GM21447 (cell line): ENCODE data around the gene PCDHA12.
"Not testable (repeated sequence)": the region's sequence is repeated elsewhere in the genome, so short reads cannot be mapped to it uniquely, and the experiment has no call there.

Experiments used
- ATAC-seq: cut with Tn5 transposase; IDR thresholded peaks from one replicate; pipeline ENCODE4 v1.9.1; 2021; ENCODE audit not compliant: unreplicated experiment

The PCDHA12 gene

DNA sequence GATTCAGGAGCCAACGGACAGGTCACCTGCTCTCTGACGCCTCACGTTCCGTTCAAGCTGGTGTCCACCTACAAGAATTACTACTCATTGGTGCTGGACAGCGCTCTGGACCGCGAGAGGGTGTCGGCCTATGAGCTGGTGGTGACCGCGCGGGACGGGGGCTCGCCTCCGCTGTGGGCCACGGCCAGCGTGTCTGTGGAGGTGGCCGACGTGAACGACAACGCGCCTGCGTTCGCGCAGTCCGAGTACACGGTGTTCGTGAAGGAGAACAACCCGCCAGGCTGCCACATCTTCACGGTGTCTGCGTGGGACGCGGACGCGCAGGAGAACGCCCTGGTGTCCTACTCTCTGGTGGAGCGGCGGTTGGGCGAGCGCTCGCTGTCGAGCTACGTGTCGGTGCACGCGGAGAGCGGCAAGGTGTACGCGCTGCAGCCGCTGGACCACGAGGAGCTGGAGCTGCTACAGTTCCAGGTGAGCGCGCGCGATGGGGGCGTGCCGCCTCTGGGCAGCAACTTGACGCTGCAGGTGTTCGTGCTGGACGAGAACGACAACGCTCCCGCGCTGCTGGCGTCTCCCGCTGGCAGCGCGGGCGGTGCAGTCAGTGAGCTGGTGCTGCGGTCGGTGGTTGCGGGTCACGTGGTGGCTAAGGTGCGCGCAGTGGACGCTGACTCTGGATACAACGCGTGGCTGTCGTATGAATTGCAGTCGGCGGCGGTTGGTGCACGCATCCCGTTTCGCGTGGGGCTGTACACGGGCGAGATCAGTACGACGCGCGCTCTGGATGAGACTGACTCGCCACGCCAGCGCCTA is 17.7 kb upstream of the PCDHA12 start:
- ATAC-seq: no peak

DNA sequence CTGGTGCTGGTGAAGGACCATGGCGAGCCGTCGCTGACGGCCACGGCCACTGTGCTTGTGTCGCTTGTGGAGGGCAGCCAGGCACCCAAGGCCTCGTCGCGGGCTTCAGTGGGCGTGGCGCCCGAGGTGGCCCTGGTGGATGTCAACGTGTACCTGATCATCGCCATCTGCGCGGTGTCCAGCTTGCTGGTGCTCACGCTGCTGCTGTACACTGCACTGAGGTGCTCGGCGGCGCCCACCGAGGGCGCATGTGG is 17.2 kb upstream of the PCDHA12 start:
- no peak for ATAC-seq

DNA sequence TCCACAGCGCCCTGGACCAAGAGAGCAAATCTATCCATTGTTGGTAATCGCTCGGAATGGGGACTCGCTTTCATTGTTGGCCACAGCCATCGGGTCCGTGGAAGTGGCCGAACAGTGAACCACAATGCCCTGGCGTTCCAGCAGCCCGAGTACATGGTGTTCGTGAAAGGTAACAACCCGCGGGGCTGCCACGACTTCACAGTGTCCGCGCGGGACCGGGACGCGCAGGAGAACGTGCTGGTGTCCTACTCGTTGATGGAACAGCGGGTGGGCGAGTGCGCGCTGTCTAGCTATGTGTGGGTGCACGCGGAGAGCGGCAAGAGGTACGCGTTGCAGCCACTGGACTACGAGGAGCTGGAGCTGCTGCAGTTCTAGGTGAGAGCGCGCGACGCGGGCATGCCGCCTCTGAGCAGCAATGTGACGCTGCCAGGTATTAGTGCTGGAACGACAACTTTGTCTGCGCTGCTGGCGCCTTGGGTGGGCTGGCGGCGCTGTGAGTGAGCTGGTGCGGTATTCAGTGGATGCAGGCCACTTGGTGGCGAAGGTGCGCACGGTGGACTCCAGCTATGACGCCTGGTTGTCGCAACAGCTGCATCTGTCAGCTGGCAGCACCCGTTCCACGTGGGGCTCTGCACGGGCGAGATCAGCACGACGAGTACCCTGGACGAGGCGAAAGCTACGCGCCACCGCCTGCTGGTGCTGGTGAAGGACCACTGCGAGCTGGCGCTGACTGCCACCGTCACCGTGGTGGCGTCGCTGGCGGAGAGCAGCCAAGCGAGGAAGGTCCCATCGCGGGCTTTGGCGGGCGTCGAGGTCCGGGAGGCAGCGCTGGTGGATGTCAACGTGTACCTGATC is 12.4 kb upstream of the PCDHA12 start:
- no peak for ATAC-seq

DNA sequence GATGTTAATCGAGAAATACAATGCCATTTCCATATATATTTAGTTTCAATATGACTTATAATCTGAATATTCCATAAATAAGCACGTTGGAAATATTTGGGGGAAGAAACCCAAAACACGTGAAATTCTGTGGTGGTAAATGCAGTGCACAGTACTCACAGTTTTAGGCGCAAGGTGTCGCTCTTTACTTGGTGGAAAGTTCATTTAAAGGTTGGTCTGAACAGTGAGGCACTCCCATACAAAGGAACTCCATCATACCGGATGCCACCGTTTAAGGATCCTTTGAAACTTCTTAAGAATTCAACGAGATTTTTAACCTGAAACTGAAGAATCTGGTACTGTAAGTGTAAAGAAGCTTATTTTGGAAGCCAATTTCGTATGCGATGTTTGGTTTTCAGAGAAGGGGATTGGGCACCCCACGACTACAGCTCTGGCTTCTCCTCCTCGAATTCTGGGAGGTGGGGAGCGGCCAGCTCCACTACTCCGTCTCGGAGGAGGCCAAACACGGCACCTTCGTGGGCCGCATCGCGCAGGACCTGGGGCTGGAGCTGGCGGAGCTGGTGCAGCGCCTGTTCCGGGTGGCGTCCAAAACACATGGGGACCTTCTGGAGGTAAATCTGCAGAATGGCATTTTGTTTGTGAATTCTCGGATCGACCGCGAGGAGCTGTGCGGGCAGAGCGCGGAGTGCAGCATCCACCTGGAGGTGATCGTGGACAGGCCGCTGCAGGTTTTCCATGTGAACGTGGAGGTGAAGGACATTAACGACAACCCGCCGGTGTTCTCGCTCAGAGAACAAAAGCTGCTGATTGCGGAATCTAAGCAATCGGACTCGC is 6.2 kb upstream of the PCDHA12 start, which contains the start of gene PCDHA11:
Gene PCDHA11 (plus strand): TSS at position 237 of the 834 bp plus-strand sequence. CDS start 147 bp downstream, at position 384.
- ATAC-seq: no peak

DNA sequence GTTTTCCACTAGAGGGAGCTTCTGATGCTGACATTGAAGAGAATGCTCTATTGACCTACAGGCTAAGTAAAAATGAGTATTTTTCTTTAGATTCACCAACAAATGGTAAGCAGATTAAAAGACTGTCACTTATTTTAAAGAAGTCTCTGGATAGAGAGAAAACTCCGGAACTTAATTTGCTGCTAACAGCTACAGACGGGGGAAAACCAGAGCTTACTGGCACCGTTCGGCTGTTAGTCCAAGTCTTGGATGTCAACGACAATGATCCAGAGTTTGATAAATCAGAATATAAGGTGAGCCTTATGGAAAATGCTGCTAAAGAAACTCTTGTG is 5.6 kb upstream of the PCDHA12 start:
- ATAC-seq: no peak

DNA sequence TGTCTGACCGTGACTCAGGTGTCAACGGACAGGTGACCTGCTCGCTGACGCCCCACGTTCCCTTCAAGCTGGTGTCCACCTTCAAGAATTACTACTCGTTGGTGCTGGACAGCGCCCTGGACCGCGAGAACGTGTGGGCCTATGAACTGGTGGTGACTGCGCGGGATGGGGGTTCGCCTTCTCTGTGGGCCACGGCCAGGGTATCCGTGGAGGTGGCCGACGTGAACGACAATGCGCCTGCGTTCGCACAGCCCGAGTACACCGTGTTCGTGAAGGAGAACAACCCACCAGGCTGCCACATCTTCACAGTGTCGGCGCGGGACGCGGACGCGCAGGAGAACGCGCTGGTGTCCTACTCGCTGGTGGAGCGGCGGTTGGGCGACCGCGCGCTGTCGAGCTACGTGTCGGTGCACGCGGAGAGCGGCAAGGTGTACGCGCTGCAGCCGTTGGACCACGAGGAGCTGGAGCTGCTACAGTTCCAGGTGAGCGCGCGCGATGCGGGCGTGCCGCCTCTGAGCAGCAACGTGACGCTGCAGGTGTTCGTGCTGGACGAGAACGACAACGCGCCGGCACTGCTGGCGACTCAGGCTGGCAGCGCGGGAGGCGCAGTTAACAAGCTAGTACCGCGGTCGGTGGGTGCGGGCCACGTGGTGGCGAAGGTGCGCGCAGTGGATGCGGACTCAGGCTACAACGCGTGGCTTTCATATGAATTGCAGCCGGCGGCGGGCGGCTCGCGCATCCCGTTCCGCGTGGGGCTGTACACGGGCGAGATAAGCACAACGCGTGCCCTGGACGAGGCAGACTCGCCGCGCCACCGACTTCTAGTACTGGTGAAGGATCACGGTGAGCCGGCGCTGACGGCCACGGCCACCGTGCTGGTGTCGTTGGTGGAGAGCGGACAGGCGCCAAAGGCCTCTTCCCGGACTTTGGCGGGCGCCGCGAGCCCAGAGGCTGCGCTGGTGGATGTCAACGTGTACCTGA is 4.6 kb upstream of the PCDHA12 start:
- no peak for ATAC-seq

DNA sequence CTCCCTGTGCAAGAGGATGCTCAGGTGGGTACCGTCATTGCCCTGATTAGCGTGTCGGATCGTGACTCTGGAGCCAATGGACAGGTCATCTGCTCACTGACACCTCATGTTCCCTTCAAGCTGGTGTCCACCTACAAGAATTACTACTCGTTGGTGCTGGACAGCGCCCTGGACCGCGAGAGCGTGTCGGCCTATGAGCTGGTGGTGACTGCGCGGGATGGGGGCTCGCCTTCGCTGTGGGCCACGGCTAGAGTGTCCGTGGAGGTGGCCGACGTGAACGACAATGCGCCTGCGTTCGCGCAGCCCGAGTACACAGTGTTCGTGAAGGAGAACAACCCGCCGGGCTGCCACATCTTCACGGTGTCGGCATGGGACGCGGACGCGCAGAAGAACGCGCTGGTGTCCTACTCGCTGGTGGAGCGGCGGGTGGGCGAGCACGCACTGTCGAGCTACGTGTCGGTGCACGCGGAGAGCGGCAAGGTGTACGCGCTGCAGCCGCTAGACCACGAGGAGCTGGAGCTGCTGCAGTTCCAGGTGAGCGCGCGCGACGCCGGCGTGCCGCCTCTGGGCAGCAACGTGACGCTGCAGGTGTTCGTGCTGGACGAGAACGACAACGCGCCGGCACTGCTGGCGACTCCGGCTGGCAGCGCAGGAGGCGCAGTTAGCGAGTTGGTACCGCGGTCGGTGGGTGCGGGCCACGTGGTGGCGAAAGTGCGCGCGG is 1.6 kb downstream of the PCDHA12 start:
- ATAC-seq: not testable (repeated sequence)

DNA sequence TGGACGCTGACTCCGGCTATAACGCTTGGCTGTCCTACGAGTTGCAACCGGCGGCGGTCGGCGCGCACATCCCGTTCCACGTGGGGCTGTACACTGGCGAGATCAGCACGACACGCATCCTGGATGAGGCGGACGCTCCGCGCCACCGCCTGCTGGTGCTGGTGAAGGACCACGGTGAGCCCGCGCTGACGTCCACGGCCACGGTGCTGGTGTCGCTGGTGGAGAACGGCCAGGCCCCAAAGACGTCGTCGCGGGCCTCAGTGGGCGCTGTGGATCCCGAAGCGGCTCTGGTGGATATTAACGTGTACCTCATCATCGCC is 2.1 kb downstream of the PCDHA12 start:
- ATAC-seq: no peak

DNA sequence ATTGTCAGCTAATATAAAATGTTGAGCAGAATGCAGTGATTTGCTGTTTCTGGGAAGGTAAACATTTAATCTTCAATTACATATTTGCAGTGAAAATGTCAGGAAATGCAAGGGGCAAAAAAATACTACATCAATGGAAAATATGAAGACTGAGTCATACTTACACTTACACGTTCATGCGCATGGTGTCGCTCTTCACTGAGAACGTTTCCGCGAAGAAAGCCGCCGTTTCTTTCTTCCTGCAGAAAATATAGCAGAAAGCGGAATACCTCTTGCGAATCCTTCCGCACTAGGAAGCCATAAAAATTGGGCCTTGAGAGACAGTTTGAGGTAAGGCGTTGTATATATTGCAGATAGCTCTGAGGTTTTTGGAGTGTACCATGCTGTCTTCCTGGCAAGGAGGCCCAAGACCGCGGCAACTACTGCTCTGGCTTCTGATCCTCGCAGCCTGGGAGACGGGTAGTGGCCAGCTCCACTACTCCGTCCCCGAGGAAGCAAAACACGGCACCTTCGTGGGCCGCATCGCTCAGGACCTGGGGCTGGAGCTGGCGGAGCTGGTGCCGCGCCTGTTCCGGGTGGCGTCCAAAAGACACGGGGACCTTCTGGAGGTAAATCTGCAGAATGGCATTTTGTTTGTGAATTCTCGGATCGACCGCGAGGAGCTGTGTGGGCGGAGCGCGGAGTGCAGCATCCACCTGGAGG is 6.9 kb downstream of the PCDHA12 start, which contains the start of gene PCDHA13:
Gene PCDHA13 (plus strand): TSS at position 236 of the 702 bp plus-strand sequence. CDS start 145 bp downstream, at position 381.
- ATAC-seq: no peak

DNA sequence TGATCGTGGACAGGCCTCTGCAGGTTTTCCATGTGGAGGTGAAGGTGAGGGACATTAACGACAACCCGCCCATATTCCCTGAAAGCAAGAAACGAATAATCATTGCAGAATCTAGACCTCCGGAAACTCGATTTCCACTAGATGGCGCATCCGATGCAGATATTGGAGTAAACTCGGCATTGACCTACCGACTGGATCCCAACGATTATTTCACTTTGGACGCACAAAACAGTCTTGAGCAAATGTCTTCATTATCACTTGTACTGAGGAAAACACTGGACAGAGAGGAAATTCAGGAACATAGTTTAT is 7.4 kb downstream of the PCDHA12 start:
- no peak for ATAC-seq

DNA sequence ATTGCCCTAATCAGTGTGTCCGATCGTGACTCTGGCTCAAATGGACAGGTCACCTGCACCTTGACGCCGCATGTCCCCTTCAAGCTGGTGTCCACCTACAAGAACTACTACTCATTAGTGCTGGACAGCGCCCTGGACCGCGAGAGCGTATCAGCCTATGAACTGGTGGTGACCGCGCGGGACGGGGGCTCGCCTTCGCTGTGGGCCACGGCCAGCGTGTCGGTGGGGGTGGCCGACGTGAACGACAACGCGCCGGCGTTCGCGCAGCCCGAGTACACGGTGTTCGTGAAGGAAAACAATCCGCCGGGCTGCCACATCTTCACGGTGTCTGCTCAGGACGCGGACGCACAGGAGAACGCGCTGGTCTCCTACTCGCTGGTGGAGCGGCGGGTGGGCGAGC is 8.3 kb downstream of the PCDHA12 start:
- no peak for ATAC-seq

DNA sequence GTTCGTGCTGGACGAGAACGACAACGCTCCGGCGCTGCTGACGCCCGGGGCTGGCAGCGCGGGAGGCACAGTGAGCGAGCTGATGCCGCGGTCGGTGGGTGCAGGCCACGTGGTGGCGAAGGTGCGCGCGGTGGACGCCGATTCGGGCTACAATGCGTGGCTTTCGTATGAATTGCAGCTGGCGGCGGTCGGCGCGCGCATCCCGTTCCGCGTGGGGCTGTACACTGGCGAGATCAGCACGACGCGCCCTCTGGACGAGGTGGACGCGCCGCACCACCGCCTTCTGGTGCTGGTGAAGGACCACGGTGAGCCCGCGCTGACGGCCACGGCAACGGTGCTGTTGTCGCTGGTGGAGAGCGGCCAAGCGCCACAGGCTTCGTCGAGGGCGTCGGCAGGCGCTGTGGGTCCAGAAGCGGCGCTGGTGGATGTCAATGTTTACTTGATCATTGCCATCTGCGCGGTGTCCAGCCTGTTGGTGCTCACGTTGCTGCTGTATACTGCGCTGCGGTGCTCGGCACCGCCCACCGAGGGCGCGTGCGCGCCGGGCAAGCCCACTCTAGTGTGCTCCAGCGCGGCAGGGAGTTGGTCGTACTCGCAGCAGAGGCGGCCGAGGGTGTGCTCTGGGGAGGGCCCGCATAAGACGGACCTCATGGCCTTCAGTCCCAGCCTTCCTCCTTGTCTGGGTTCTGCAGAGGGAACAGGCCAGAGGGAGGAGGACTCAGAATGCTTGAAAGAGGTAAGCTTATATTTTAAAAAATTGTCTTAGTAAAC is 9.0 kb downstream of the PCDHA12 start:
- ATAC-seq: no peak

DNA sequence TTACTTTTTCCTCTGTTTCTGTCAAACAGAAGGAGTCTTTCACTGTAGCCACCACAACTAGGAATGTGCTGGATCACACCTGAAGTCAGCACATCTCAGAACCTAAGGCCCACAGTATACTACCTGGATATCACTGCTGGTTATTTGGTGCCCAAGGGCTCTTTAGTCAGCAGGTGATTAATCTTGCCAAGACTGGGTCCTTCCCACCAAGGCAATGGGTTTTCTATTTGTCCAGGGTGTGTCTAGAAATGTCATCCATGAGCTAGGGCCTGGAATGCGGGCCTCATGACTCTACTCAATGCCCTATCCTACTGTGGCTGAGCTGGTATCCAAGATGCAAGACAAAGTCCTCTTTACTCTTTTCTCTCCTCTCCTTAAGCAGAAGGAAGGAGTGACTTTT is 41.2 kb downstream of the PCDHA12 start:
- ATAC-seq: no peak

DNA sequence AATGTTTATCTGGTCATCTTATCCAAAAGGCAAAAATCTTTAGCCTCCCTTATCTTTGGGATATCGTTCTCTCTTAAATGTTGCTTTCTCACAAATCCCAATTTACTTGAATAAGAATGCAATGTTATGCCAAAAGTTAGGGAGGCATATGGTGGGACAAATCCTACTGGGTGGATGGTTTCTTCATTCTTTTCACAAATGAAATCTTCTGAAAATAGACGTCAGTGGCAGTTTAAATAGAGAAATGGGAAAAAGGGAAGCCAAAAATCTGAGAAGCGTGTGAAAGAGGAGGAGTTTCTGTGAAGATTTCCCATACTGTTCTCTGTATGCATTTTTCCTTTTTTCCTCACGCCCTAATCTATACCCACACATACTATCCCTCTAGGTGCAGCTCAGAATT is 48.5 kb downstream of the PCDHA12 start:
- no peak for ATAC-seq

DNA sequence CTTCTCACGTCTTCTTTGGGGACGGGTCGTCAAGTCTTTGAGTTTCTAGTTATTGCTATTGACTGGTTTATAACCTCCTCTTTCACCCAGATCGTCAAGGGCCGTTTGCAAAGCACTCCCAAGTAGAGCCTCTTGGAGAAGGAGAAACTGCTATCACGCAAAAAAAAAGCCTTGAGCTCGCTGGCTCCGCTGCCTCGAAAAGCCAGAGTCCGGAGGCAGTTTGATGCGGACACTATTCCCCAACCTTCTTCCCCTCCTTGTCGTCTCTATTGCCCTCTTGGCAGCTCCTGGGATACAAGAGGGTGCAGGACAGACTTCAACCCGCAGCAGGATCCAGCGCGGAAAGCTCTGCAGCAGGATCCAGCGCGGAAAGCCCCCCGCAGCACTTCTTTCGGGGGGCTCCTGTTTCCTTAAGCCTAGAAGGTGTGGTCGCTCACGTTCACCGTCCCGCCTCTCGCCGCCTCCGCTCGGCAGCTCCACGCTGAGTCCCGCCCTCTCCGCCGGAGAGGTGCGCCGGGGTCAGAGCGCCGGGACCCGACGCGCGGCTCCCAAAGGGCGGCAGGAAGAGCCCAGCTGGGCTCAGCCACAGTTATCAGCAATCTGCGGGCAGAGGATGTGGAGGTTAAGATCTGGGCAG is 50.8 kb downstream of the PCDHA12 start, which contains the start of gene PCDHAC1:
Gene PCDHAC1 (plus strand): TSS at position 494 of the 637 bp plus-strand sequence. CDS start 594 bp downstream, outside the sequence.
- no peak for ATAC-seq

DNA sequence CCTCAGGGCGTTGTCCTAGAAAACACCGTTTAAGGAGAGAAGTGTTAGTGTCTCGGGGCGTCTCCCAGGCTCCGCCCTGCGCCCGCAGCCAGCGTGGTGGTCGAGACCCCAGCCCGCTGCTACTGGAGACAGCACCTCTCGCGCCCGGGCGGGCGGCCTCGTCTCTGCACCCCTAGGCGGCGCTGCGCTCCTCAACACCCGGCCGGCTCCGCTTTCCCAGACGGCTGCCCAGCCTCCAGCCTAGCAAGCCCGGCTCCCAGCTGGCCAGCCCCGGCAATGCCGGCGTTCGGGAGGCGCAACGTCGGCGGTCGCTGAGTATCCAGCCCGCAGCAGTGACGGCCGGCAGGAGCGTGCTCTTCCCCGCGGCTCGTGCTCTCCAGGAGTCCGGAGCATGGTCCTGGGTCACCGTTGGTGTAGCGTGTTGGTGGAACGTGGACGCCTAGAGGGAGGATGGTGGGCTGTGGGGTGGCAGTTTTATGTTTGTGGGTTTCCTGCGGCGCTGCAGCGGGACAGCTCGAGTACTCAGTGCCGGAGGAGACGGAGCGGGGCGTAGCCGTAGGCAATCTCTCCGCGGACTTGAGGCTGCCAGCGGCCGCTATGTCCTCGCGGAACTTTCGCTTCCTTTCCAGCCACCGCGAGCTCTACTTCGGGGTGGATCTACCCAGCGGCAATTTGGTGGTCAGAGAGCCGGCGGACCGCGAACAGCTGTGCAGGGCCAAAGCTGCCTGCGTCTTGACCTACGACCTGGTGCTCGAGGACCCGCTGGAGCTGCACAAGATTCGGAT is 51.5 kb downstream of the PCDHA12 start:
- ATAC-seq: no peak

DNA sequence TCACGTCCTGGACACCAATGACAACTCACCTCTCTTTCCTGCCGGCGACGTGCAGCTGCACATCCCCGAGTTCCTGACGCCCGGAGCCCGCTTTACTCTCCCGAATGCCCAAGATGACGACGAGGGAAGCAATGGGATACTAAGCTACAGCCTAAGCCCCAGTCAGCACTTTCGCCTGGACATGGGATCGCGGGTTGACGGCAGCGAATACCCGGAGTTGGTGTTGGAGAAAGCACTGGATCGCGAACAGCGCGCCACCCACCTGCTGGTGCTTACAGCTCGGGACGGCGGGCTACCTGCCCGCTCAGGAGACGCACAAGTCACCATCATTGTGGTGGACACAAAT is 52.1 kb downstream of the PCDHA12 start:
- ATAC-seq: no peak
